ENCODE results near the gene ZNF629. TPM values are rescaled to one million over a fixed set of nuclear protein-coding genes. Genes with fewer than 3 reads are reported as not detected.
A peak's percentile ranks its signal among the peaks of the same experiment; 100 is the strongest.

The ZNF629 gene
- total RNA-seq, 2 experiments from 2014 or later: 1.6 to 1.7 TPM

DNA sequence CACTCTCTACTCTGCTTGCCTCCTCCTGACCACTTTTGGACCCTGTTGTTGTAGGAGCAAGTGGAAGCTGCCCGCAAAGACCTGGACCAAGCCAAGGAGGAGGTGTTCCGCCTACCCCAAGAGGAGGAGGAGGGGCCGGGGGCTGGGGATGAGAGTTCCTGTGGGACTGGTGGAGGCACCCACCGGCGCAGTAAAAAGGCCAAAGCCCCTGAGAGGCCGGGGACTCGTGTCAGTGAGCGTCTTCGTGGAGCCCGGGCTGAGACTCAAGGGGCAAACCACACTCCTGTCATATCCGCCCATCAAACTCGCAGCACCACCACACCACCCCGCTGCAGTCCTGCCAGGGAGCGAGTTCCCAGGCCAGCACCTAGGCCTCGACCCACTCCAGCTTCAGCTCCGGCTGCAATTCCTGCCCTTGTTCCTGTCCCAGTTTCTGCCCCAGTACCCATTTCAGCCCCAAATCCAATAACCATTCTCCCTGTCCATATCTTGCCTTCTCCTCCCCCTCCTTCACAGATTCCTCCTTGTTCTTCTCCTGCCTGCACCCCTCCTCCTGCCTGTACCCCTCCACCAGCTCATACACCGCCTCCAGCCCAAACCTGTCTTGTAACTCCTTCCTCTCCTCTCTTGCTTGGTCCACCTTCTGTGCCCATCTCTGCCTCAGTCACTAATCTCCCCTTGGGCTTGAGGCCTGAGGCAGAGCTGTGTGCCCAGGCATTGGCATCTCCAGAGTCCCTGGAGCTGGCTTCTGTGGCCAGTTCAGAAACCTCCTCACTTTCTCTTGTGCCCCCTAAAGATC is 49.8 kb downstream of the ZNF629 start:
- Mint-ChIP-seq H3K4me1 (ENCODE audit: low read depth) (peaks cover 5% of the 10 kb centered on the region), H3K27me3 (no peaks in the 10 kb centered on the region), H3K27ac (no peak overlapping the region), H3K36me3 (ENCODE audit: low read depth) (peaks cover 84% of the 10 kb centered on the region), H3K4me3 (no peak overlapping the region), H3K9me3 (no peaks in the 10 kb centered on the region)
- H3K4me3 ChIP-seq (ENCODE audit: low read length): no peak overlapping the region
- no peak for DNase-seq
- POLR2A ChIA-PET: interaction anchor here (0.9 kb wide), 1 partner anchor 10 kb away, joined by 3 read pairs; no protein-coding TSS in a partner anchor
- ATAC-seq (ENCODE audit: poor library complexity): no peak
- intact Hi-C loops (cut with DNase I, micrococcal nuclease): no loop called here
- H3K27ac ChIP-seq (ENCODE audit: low read depth in 1 of 2, low read length in 2 of 2): no peak overlapping the region
- TF ChIP-seq, protein P1, sequence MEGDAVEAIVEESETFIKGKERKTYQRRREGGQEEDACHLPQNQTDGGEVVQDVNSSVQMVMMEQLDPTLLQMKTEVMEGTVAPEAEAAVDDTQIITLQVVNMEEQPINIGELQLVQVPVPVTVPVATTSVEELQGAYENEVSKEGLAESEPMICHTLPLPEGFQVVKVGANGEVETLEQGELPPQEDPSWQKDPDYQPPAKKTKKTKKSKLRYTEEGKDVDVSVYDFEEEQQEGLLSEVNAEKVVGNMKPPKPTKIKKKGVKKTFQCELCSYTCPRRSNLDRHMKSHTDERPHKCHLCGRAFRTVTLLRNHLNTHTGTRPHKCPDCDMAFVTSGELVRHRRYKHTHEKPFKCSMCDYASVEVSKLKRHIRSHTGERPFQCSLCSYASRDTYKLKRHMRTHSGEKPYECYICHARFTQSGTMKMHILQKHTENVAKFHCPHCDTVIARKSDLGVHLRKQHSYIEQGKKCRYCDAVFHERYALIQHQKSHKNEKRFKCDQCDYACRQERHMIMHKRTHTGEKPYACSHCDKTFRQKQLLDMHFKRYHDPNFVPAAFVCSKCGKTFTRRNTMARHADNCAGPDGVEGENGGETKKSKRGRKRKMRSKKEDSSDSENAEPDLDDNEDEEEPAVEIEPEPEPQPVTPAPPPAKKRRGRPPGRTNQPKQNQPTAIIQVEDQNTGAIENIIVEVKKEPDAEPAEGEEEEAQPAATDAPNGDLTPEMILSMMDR (IDR thresholded peaks at IDR 0.05): no peak
- H3K36me3 ChIP-seq (ENCODE audit: insufficient read depth, low read length): peaks cover 77% of the 10 kb centered on the region
- CTCF ChIA-PET: no interaction called here
- H3K4me1 ChIP-seq (ENCODE audit: insufficient read depth, low read length): no peaks in the 10 kb centered on the region
- no peaks in the 10 kb centered on the region for H3K27me3 ChIP-seq (ENCODE audit: control insufficient read depth in 1 of 2, insufficient read depth in 2 of 2, low read length in 2 of 2)
- no peaks in the 10 kb centered on the region for H3K9me3 ChIP-seq (ENCODE audit: control insufficient read depth in 1 of 2, insufficient read depth in 1 of 2, low read length in 2 of 2)

DNA sequence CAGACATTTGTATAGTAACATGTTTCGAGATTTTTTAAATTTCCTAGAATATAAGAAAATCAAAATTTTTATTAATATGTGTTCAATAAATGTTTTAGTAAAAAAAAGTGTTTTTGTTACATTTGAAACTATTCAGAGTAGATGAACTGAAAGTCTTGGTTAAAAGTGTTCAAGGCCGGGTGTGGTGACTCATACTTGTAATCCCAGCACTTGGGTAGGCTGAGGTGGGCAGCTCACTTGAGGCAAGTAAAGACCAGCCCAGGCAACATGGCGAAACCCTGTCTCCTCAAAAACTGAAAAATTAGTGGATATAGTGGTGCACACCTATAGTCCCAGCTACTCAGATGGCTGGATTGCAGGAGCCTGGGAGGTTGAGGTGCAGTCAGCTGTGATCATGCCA is 55.6 kb downstream of the ZNF629 start:
- ChIA-PET CTCF (interaction anchor here (1.8 kb wide), 1 partner anchor 10 kb away, joined by 5 read pairs; no protein-coding TSS in a partner anchor), POLR2A (no interaction called here)
- ATAC-seq (ENCODE audit: poor library complexity) (no peak), DNase-seq (no peak)
- no peaks in the 10 kb centered on the region for H3K27me3 Mint-ChIP-seq
- no peak overlapping the region for H3K27ac Mint-ChIP-seq
- no peaks in the 10 kb centered on the region for H3K27me3 ChIP-seq (ENCODE audit: control insufficient read depth in 1 of 2, insufficient read depth in 2 of 2, low read length in 2 of 2)
- peaks cover 84% of the 10 kb centered on the region for H3K36me3 Mint-ChIP-seq (ENCODE audit: low read depth)
- no peaks in the 10 kb centered on the region for H3K4me1 ChIP-seq (ENCODE audit: insufficient read depth, low read length)
- H3K4me1 Mint-ChIP-seq (ENCODE audit: low read depth): no peaks in the 10 kb centered on the region
- H3K27ac ChIP-seq (ENCODE audit: low read depth in 1 of 2, low read length in 2 of 2): no peak overlapping the region
- no peaks in the 10 kb centered on the region for H3K9me3 Mint-ChIP-seq
- peaks cover 70% of the 10 kb centered on the region for H3K36me3 ChIP-seq (ENCODE audit: insufficient read depth, low read length)
- no peak overlapping the region for H3K4me3 ChIP-seq (ENCODE audit: low read length)
- H3K9me3 ChIP-seq (ENCODE audit: control insufficient read depth in 1 of 2, insufficient read depth in 1 of 2, low read length in 2 of 2): no peaks in the 10 kb centered on the region
- no peak overlapping the region for H3K4me3 Mint-ChIP-seq
- TF ChIP-seq, protein P1 (IDR thresholded peaks at IDR 0.05): no peak
- intact Hi-C loops (cut with DNase I, micrococcal nuclease): no loop called here

DNA sequence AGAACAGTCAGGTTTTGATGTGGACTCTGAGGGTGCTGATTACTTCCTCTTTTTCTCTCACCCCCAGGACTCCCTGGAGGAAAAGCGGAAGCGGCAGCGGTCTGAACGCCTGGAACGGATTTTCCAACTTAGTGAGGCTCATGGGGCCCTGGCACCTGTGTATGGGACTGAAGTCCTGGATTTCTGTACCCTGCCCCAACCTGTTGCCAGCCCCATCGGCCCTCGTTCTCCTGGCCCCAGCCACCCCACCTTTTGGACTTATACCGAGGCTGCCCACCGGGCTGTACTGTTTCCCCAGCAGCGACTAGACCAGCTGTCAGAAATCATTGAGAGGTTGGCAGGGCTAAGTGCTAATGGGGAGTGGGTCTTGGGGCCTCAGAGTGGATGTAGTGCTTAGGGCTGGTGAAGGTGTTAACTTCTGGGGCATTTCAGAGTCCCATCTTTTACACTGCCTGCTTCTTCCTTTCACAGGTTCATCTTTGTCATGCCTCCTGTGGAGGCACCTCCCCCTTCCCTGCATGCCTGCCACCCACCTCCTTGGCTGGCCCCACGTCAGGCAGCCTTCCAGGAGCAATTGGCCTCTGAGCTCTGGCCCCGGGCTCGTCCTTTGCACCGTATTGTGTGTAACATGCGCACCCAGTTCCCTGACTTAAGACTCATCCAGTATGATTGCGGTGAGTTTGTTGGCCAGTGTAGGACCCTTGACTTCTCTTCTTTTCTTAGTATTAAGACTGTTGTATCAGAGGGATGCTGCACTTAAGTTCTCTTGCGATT is 57.9 kb downstream of the ZNF629 start:
- no peak overlapping the region for H3K4me3 ChIP-seq (ENCODE audit: low read length)
- Mint-ChIP-seq H3K9me3 (no peaks in the 10 kb centered on the region), H3K27me3 (no peaks in the 10 kb centered on the region), H3K4me1 (ENCODE audit: low read depth) (no peaks in the 10 kb centered on the region), H3K36me3 (ENCODE audit: low read depth) (peaks cover 89% of the 10 kb centered on the region), H3K27ac (no peak overlapping the region), H3K4me3 (no peak overlapping the region)
- CTCF ChIA-PET: no interaction called here
- no peak for ATAC-seq (ENCODE audit: poor library complexity)
- intact Hi-C loops (cut with DNase I, micrococcal nuclease): no loop called here
- TF ChIP-seq, protein P1 (IDR thresholded peaks at IDR 0.05): no peak
- H3K36me3 ChIP-seq (ENCODE audit: insufficient read depth, low read length): peaks cover 67% of the 10 kb centered on the region
- no peaks in the 10 kb centered on the region for H3K9me3 ChIP-seq (ENCODE audit: control insufficient read depth in 1 of 2, insufficient read depth in 1 of 2, low read length in 2 of 2)
- H3K4me1 ChIP-seq (ENCODE audit: insufficient read depth, low read length): peaks cover 4% of the 10 kb centered on the region
- POLR2A ChIA-PET: no interaction called here
- H3K27me3 ChIP-seq (ENCODE audit: control insufficient read depth in 1 of 2, insufficient read depth in 2 of 2, low read length in 2 of 2): no peaks in the 10 kb centered on the region
- H3K27ac ChIP-seq (ENCODE audit: low read depth in 1 of 2, low read length in 2 of 2): no peak overlapping the region
- DNase-seq: peak in 1 of 14 experiments; percentile 34

Other genes starting within 250 kb of the ZNF629 start
- gene ZNF764, start 228.8 kb downstream of the ZNF629 start, total RNA-seq: 10 to 100 TPM; 20.4 to 22.9 TPM
- gene ZNF688, start 215.5 kb downstream of the ZNF629 start, total RNA-seq: 1 to 10 TPM; 8.8 to 9.6 TPM
- gene ZNF785, start 201.5 kb downstream of the ZNF629 start, total RNA-seq: 1 to 10 TPM; 6.6 to 7.7 TPM
- 10 to 100 TPM; 15.3 to 15.7 TPM for gene ZNF689, start 176.8 kb downstream of the ZNF629 start, total RNA-seq
- gene PRR14, start 136.2 kb downstream of the ZNF629 start, total RNA-seq: 10 to 100 TPM; 50.2 to 51.7 TPM
- gene FBRS, start 128.8 kb downstream of the ZNF629 start, total RNA-seq: 100 to 1,000 TPM; 162 to 163 TPM
- gene SRCAP, start 88.0 kb downstream of the ZNF629 start, total RNA-seq: 10 to 100 TPM; 59.5 to 60.1 TPM
- gene PHKG2, start 38.8 kb downstream of the ZNF629 start, total RNA-seq: 10 to 100 TPM; 24.8 to 25.2 TPM
- 1 to 10 TPM; 1.7 to 2.2 TPM for gene CFAP119, start 25.1 kb downstream of the ZNF629 start, total RNA-seq
- gene RNF40, start 24.9 kb downstream of the ZNF629 start, total RNA-seq: 10 to 100 TPM; 63.0 to 65.2 TPM
- gene BCL7C, start 106.9 kb upstream of the ZNF629 start, total RNA-seq: 10 to 100 TPM; 17.8 to 19.1 TPM
- gene CTF1, start 109.4 kb upstream of the ZNF629 start, total RNA-seq: under 1 TPM in 1 of 2 experiments, not detected in 1; 0.20 TPM
- 1 to 10 TPM; 7.5 to 8.9 TPM for gene FBXL19, start 136.4 kb upstream of the ZNF629 start, total RNA-seq
- gene ORAI3, start 161.9 kb upstream of the ZNF629 start, total RNA-seq: 1 to 10 TPM; 3.0 to 4.5 TPM
- 10 to 100 TPM; 40.1 to 41.2 TPM for gene SETD1A, start 170.5 kb upstream of the ZNF629 start, total RNA-seq
- gene HSD3B7, start 198.0 kb upstream of the ZNF629 start, total RNA-seq: under 1 TPM in 1 of 2 experiments, not detected in 1; 0.11 TPM
- 1 to 10 TPM; 2.9 to 3.1 TPM for gene STX1B, start 223.4 kb upstream of the ZNF629 start, total RNA-seq
- gene STX4, start 246.4 kb upstream of the ZNF629 start, total RNA-seq: 10 to 100 TPM; 54.1 to 55.2 TPM

Data from CD4-positive, alpha-beta T cell (primary cell).